ENCODE measurements around the gene WDTC1. TPM values are rescaled to one million over a fixed set of nuclear protein-coding genes. Genes with fewer than 3 reads are reported as not detected.

The WDTC1 gene
- total and polyA plus RNA-seq, 2 of the 8 experiments (the other 6 are each of a cell fraction or from before 2014, with no cell fraction given): 7.5 to 18.7 TPM

DNA sequence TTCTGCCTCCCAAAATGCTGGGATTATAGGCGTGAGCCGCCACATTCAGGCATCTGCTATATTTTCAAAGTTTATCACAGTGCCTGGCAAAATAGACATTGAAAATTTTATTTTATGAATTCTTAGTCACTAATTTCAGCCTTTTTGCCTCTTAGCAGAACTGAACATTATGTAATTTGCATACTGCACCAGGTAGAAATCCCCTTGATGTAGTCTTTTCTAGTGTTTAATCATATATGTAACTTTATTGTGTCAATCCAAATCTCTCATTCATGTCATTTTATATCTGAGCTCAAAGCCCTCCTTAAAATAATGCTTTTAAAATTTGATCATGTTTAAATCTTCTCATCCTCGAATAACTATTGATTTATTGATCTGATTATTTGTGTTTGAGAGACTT is 19.2 kb downstream of the WDTC1 start:
- Histone ChIP-seq H4K8ac (ENCODE audit: extremely low read depth, insufficient read depth, low read length) (no peak overlapping the region), H4K5ac (ENCODE audit: insufficient read length, low read depth, low read length) (no peak overlapping the region), H3K79me2 (ENCODE audit: control insufficient read depth in 1 of 2, insufficient read depth in 2 of 2, low read length in 2 of 2) (no peaks in the 10 kb centered on the region), H3K4ac (replicated peaks; ENCODE audit: insufficient read length, low read depth, low read length) (no peak overlapping the region), H2BK15ac (ENCODE audit: low read length) (no peak overlapping the region), H3K4me3 (ENCODE audit: extremely low read depth in 1 of 4, insufficient read depth in 2 of 4, low read depth in 3 of 4, low read length in 4 of 4) (no peak overlapping the region), H3K79me1 (ENCODE audit: low read depth, low read length) (no peaks in the 10 kb centered on the region), H3K36me3 (ENCODE audit: control insufficient read depth in 2 of 4, insufficient read depth in 4 of 4, low read length in 3 of 4) (no peaks in the 10 kb centered on the region), H2AFZ (ENCODE audit: low read length) (no peak overlapping the region), H2BK20ac (ENCODE audit: low read length) (no peak overlapping the region), H3K14ac (ENCODE audit: insufficient read length) (no peak overlapping the region), H3K4me2 (ENCODE audit: insufficient read depth in 1 of 2, low read depth in 2 of 2, low read length in 2 of 2) (no peak overlapping the region), H3K23ac (ENCODE audit: insufficient read length) (no peak overlapping the region), H2BK120ac (replicated peaks; ENCODE audit: low read depth, low read length) (no peak overlapping the region), H3K27me3 (replicated peaks in 1 of 4; ENCODE audit: control insufficient read depth in 3 of 4, extremely low read depth in 1 of 4, insufficient read depth in 3 of 4, low read length in 3 of 4) (no peaks in the 10 kb centered on the region), H2BK5ac (ENCODE audit: low read depth, low read length) (no peak overlapping the region), H3K56ac (replicated peaks; ENCODE audit: insufficient read length, low read depth, low read length) (no peak overlapping the region), H3K27ac (ENCODE audit: low read depth, low read length) (no peak overlapping the region), H3K18ac (ENCODE audit: extremely low read depth, low read length) (no peak overlapping the region), H3K9ac (replicated peaks in 1 of 4; ENCODE audit: extremely low read depth in 1 of 4, low read depth in 3 of 4, low read length in 3 of 4) (no peak overlapping the region), H4K91ac (replicated peaks; ENCODE audit: insufficient read length, low read length) (no peak overlapping the region), H4K20me1 (replicated peaks in 1 of 2; ENCODE audit: control insufficient read depth in 1 of 2, insufficient read depth in 2 of 2, low read length in 2 of 2) (no peaks in the 10 kb centered on the region), H3K9me3 (ENCODE audit: insufficient read depth in 2 of 2, low read depth in 1 of 2, low read length in 1 of 2) (no peaks in the 10 kb centered on the region), H3K4me1 (replicated peaks in 1 of 4; ENCODE audit: control insufficient read depth in 3 of 4, insufficient read depth in 4 of 4, low read length in 3 of 4) (no peaks in the 10 kb centered on the region), H3K23me2 (ENCODE audit: low read depth, low read length) (no peaks in the 10 kb centered on the region), H2AK5ac (ENCODE audit: low read depth, low read length) (no peak overlapping the region), H2BK12ac (ENCODE audit: low read depth, low read length) (no peak overlapping the region)
- CTCF ChIA-PET (ENCODE audit: partially characterized antibody): interaction anchor here (0.6 to 1.0 kb wide), 4 partner anchors 19 to 118 kb away, joined by 3 read pairs; no protein-coding TSS in a partner anchor
- POLR2A ChIA-PET (ENCODE audit: partially characterized antibody): no interaction called here
- DNase-seq (ENCODE audit: low read depth in 1 of 2, low spot score in 2 of 2) (no peak), FAIRE-seq (no peak)
- no peak for TF ChIP-seq GABPA (IDR thresholded peaks at IDR 0.05; ENCODE audit: borderline replicate concordance, insufficient read depth, low read length)
- 93% methylated on average over 3 of the region's 3 CpGs; no CpG with 5 or more reads in 1 of the 2 experiments for WGBS, 2 experiments (ENCODE audit: extremely low coverage in 1 of 2, insufficient coverage in 1 of 2, insufficient read length in 1 of 2, insufficient replicate concordance in 2 of 2, low coverage in 1 of 2, low lambda C conversion rate in 2 of 2, missing lambda C conversion rate in 1 of 2)
